DMS53 (cell line): ENCODE measurements around the gene ACACA.
"Not testable (repeated sequence)": the region's sequence is repeated elsewhere in the genome, so short reads cannot be mapped to it uniquely, and the experiment has no call there.

Source experiments
- DNase-seq: peaks from one replicate; lab custom pipeline; 2025; lab: John Stamatoyannopoulos, UW

Gene ACACA

GRCh38 chr17:37393352-37393751 is 13.3 kb downstream of the ACACA start:
- DNase-seq, result no peak

- no peak for DNase-seq
Measured at GRCh38 chr17:37392024-37392590, 14.5 kb downstream of the ACACA start.

- DNase-seq, result no peak
Measured at GRCh38 chr17:37391146-37391545, 15.5 kb downstream of the ACACA start.

- no peak for DNase-seq
Measured at GRCh38 chr17:37389160-37389559, 17.5 kb downstream of the ACACA start.

GRCh38 chr17:37388266-37388665 is 18.4 kb downstream of the ACACA start:
- no peak for DNase-seq

GRCh38 chr17:37386462-37386861 is 20.2 kb downstream of the ACACA start:
- DNase-seq, result no peak

GRCh38 chr17:37385474-37385990 is 21.1 kb downstream of the ACACA start:
- DNase-seq, result no peak

GRCh38 chr17:37384560-37385149 is 22.0 kb downstream of the ACACA start:
- DNase-seq, result no peak

GRCh38 chr17:37382056-37382455 is 24.6 kb downstream of the ACACA start:
- DNase-seq, result no peak

GRCh38 chr17:37375706-37376105 is 30.9 kb downstream of the ACACA start, which contains the start of gene C17orf78:
TSS of gene C17orf78 (plus strand) at chr17:37375985. CDS start at chr17:37376093, 108 bp downstream.
- no peak for DNase-seq

- peak; percentile 88 for DNase-seq
Measured at GRCh38 chr17:37373530-37374159, 33.0 kb downstream of the ACACA start.

GRCh38 chr17:37368577-37368976 is 38.1 kb downstream of the ACACA start:
- DNase-seq, result no peak

- no peak for DNase-seq
Measured at GRCh38 chr17:37365589-37365988, 41.0 kb downstream of the ACACA start.

GRCh38 chr17:37361543-37361942 is 45.1 kb downstream of the ACACA start:
- DNase-seq, result no peak

GRCh38 chr17:37360632-37361031 is 46.0 kb downstream of the ACACA start:
- DNase-seq, result peak; percentile 5

- no peak for DNase-seq
Measured at GRCh38 chr17:37359682-37360188, 46.9 kb downstream of the ACACA start.

GRCh38 chr17:37358830-37359681 is 47.6 kb downstream of the ACACA start:
- DNase-seq, result peak; percentile 97

- DNase-seq, result peak; percentile 73
Measured at GRCh38 chr17:37358098-37358829, 48.4 kb downstream of the ACACA start.

GRCh38 chr17:37356796-37357569 is 49.7 kb downstream of the ACACA start:
- peak; percentile 14 for DNase-seq

- not testable (repeated sequence) for DNase-seq
Measured at GRCh38 chr17:37346863-37347402, 59.7 kb downstream of the ACACA start.
